ENCODE measurements around the gene ZGLP1.
"Not testable (repeated sequence)": the region's sequence is repeated elsewhere in the genome, so short reads cannot be mapped to it uniquely, and the experiment has no call there.

Gene ZGLP1

GRCh38 chr19:10309423-10309822 lies at the start of gene ZGLP1:
Gene ZGLP1 (minus strand): TSS chr19:10309815.
- no peak for DNase-seq (ENCODE audit: low read depth)

GRCh38 chr19:10356431-10356830 lies 46.8 kb upstream of the ZGLP1 start:
- no peak for DNase-seq (ENCODE audit: low read depth)

- no peak for DNase-seq (ENCODE audit: low read depth)
Measured at GRCh38 chr19:10353793-10354391, 44.3 kb upstream of the ZGLP1 start.

- no peak for DNase-seq (ENCODE audit: low read depth)
Measured at GRCh38 chr19:10352764-10353671, 43.4 kb upstream of the ZGLP1 start.

- DNase-seq (ENCODE audit: low read depth) = no peak
Measured at GRCh38 chr19:10346509-10346908, 36.9 kb upstream of the ZGLP1 start.

- no peak for DNase-seq (ENCODE audit: low read depth)
Measured at GRCh38 chr19:10344780-10345179, 35.2 kb upstream of the ZGLP1 start.

GRCh38 chr19:10343495-10343894 lies 33.9 kb upstream of the ZGLP1 start:
- DNase-seq (ENCODE audit: low read depth) = no peak

- DNase-seq (ENCODE audit: low read depth) = no peak
Measured at GRCh38 chr19:10339977-10340376, 30.4 kb upstream of the ZGLP1 start.

GRCh38 chr19:10339380-10339960 lies 29.9 kb upstream of the ZGLP1 start, which contains the start of gene ICAM3:
Gene ICAM3 (minus strand): TSS chr19:10339624. CDS start chr19:10339614, 10 bp downstream.
- DNase-seq (ENCODE audit: low read depth) = peak; percentile 45

GRCh38 chr19:10338940-10339339 lies 29.3 kb upstream of the ZGLP1 start:
- no peak for DNase-seq (ENCODE audit: low read depth)

- not testable (repeated sequence) for DNase-seq (ENCODE audit: low read depth)
Measured at GRCh38 chr19:10336725-10337124, 27.1 kb upstream of the ZGLP1 start.

GRCh38 chr19:10335352-10335985 lies 25.9 kb upstream of the ZGLP1 start:
- no peak for DNase-seq (ENCODE audit: low read depth)

- DNase-seq (ENCODE audit: low read depth) = no peak
Measured at GRCh38 chr19:10334588-10335351, 25.2 kb upstream of the ZGLP1 start.

- DNase-seq (ENCODE audit: low read depth) = no peak
Measured at GRCh38 chr19:10333758-10334587, 24.4 kb upstream of the ZGLP1 start.

- DNase-seq (ENCODE audit: low read depth) = peak; percentile 97
Measured at GRCh38 chr19:10332965-10333757, 23.5 kb upstream of the ZGLP1 start, which contains the start of gene RAVER1. Gene RAVER1 (minus strand): TSS chr19:10333529. CDS start chr19:10333507, 22 bp downstream.

- no peak for DNase-seq (ENCODE audit: low read depth)
Measured at GRCh38 chr19:10332158-10332964, 22.7 kb upstream of the ZGLP1 start.

GRCh38 chr19:10329555-10329954 lies 19.9 kb upstream of the ZGLP1 start:
- DNase-seq (ENCODE audit: low read depth) = no peak

GRCh38 chr19:10328558-10329429 lies 19.2 kb upstream of the ZGLP1 start:
- DNase-seq (ENCODE audit: low read depth) = no peak
